HepG2 (cell line): ENCODE measurements around the gene DLX6. TPM values are rescaled to one million over a fixed set of nuclear protein-coding genes. Genes with fewer than 3 reads are reported as not detected.

ENCODE experiments used
- FOSL1 ChIP-seq: sonication (generic); formaldehyde crosslinking; IDR thresholded peaks from 2 replicates; pipeline ENCODE4 v1.9.0; 2021; ENCODE audit warnings: missing genetic modification reagents, borderline replicate concordance
- KLF9 ChIP-seq: IDR thresholded peaks from 2 replicates; pipeline ENCODE4 v1.6.1; 2016; ENCODE audit warnings: low read depth
- KMT2A ChIP-seq: sonication (generic); formaldehyde crosslinking; IDR thresholded peaks from 2 replicates; pipeline ENCODE4 v1.4.0; 2020; ENCODE audit warnings: missing genetic modification reagents
- MAFG ChIP-seq: sonication (generic); formaldehyde crosslinking; IDR thresholded peaks from 2 replicates; pipeline ENCODE4 v1.5.1; 2020; ENCODE audit warnings: mild to moderate bottlenecking, missing genetic modification reagents
- MIER2 ChIP-seq: IDR thresholded peaks from 2 replicates; pipeline ENCODE4 v1.6.1; 2016; ENCODE audit warnings: missing biosample characterization, missing genetic modification reagents
- PTBP1 ChIP-seq: fragments of 200-400 bp; formaldehyde crosslinking; IDR thresholded peaks from 2 replicates; pipeline ENCODE4 v1.6.1; 2018; ENCODE audit warnings: low read length, low read depth; ENCODE audit not compliant: poor library complexity, severe bottlenecking
- RFX5 ChIP-seq: IDR thresholded peaks from 2 replicates; pipeline ENCODE4 v1.6.1; 2011; ENCODE audit warnings: low read depth, low read length, improper control_type of control experiment
- XRCC5 ChIP-seq: fragments of 200-400 bp; formaldehyde crosslinking; optimal IDR thresholded peaks from 2 replicates; pipeline ENCODE3; 2017; ENCODE audit warnings: mild to moderate bottlenecking, low read length
- ZNF33A ChIP-seq: sonication (generic); formaldehyde crosslinking; IDR thresholded peaks from 2 replicates; pipeline ENCODE4 v1.5.1; 2020; ENCODE audit warnings: missing genetic modification reagents, mild to moderate bottlenecking, moderate library complexity, borderline replicate concordance
- ZNF383 ChIP-seq: sonication (generic); formaldehyde crosslinking; IDR thresholded peaks from 2 replicates; pipeline ENCODE4 v1.4.0; 2020; ENCODE audit warnings: missing genetic modification reagents, mild to moderate bottlenecking, borderline replicate concordance
- ZNF567 ChIP-seq: sonication (generic); formaldehyde crosslinking; IDR thresholded peaks from 2 replicates; pipeline ENCODE4 v1.8.1; 2023; ENCODE audit warnings: mild to moderate bottlenecking, missing genetic modification reagents, borderline replicate concordance
- ZNF775 ChIP-seq: sonication (generic); formaldehyde crosslinking; IDR thresholded peaks from 2 replicates; pipeline ENCODE4 v1.4.0; 2020; ENCODE audit warnings: missing genetic modification reagents, mild to moderate bottlenecking, moderate library complexity, borderline replicate concordance
- polyA plus RNA-seq, 8 experiments: library from polyadenylated mRNA; depleted of rRNA in 3 of 8; stranded (reverse) in 7 of 8; unstranded in 1 of 8; fragments of >200 nt; fragmentation: Illumina TruSeq in 4 of 8; extraction: Trizol in 4 of 8; gene quantifications; 2 replicates each; pipeline versions ENCODE4 v1.2.1 to v1.2.3, GENCODE V29; 2011 to 2016; ENCODE audit warnings: low read depth in 4 of 8, missing spikeins in 1 of 8, mixed read lengths in 1 of 8; ENCODE audit not compliant: insufficient read depth in 1 of 8
- total RNA-seq, 5 experiments: library from RNA; depleted of rRNA; stranded (reverse); fragments of >200 nt; fragmentation: Illumina TruSeq; extraction: Trizol; gene quantifications; 2 replicates each; pipeline ENCODE4 v1.2.3, GENCODE V29; 2016; ENCODE audit warnings: low read depth in 1 of 5
- TF ChIP-seq, protein P1 (sequence below): sonication (generic); formaldehyde crosslinking; IDR thresholded peaks from 2 replicates; pipeline ENCODE4 v1.9.0; 2021; ENCODE audit warnings: missing genetic modification reagents, borderline replicate concordance
- TF ChIP-seq, protein P2 (sequence below): sonication (generic); formaldehyde crosslinking; IDR thresholded peaks from 2 replicates; pipeline ENCODE4 v1.5.0; 2020; ENCODE audit warnings: mild to moderate bottlenecking, missing genetic modification reagents
- TF ChIP-seq, protein P3 (sequence below): sonication (generic); formaldehyde crosslinking; IDR thresholded peaks from 2 replicates; pipeline ENCODE4 v1.4.0; 2020; ENCODE audit warnings: missing genetic modification reagents
- TF ChIP-seq, protein P4 (sequence below): sonication (generic); formaldehyde crosslinking; IDR thresholded peaks from 2 replicates; pipeline ENCODE4 v1.4.0; 2020; ENCODE audit warnings: low read depth, mild to moderate bottlenecking, missing genetic modification reagents
- TF ChIP-seq, protein P5 (sequence below): IDR thresholded peaks from 2 replicates; pipeline ENCODE4 v1.6.1; 2018; ENCODE audit warnings: missing genetic modification reagents, mild to moderate bottlenecking, missing compliant biosample characterization

The DLX6 gene
- total and polyA plus RNA-seq, 2 of the 13 experiments (the other 11 are each of a cell fraction or from before 2014, with no cell fraction given), result 3.5 to 5.5 TPM

DNA sequence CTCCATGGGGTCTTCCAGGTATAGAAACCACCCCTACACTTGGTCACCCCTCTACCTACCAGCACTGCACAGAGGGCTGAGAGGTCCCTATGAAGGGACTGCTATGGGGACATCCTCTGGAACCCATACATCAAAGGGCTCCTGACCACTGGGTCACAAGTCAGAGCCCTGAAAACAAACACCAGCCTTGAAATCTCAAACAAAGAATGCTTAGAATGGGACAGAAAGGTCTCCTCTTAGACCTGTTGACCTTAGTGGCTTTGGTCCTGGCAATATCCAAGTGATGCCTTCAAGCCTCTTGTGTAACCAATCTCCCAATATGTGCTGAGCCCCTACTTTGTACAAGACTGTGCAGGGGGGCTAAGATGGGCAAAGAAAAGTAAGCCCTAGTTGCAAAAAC lies 34.6 kb upstream of the DLX6 start (continued):
- TF ChIP-seq, protein P1, sequence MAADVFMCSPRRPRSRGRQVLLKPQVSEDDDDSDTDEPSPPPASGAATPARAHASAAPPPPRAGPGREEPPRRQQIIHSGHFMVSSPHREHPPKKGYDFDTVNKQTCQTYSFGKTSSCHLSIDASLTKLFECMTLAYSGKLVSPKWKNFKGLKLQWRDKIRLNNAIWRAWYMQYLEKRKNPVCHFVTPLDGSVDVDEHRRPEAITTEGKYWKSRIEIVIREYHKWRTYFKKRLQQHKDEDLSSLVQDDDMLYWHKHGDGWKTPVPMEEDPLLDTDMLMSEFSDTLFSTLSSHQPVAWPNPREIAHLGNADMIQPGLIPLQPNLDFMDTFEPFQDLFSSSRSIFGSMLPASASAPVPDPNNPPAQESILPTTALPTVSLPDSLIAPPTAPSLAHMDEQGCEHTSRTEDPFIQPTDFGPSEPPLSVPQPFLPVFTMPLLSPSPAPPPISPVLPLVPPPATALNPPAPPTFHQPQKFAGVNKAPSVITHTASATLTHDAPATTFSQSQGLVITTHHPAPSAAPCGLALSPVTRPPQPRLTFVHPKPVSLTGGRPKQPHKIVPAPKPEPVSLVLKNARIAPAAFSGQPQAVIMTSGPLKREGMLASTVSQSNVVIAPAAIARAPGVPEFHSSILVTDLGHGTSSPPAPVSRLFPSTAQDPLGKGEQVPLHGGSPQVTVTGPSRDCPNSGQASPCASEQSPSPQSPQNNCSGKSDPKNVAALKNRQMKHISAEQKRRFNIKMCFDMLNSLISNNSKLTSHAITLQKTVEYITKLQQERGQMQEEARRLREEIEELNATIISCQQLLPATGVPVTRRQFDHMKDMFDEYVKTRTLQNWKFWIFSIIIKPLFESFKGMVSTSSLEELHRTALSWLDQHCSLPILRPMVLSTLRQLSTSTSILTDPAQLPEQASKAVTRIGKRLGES, result no peak
- TF ChIP-seq MIER2 (CRISPR knock-in tag) (peak; percentile 68), ZNF775 (CRISPR knock-in tag) (no peak), RFX5 (no peak), KMT2A (CRISPR knock-in tag) (no peak), PTBP1 (no peak), ZNF567 (CRISPR knock-in tag) (no peak), XRCC5 (peak; percentile 70), ZNF383 (CRISPR knock-in tag) (no peak), FOSL1 (CRISPR knock-in tag) (no peak), KLF9 (CRISPR knock-in tag) (no peak), MAFG (CRISPR knock-in tag) (no peak), ZNF33A (CRISPR knock-in tag) (no peak)
- TF ChIP-seq, protein P2, sequence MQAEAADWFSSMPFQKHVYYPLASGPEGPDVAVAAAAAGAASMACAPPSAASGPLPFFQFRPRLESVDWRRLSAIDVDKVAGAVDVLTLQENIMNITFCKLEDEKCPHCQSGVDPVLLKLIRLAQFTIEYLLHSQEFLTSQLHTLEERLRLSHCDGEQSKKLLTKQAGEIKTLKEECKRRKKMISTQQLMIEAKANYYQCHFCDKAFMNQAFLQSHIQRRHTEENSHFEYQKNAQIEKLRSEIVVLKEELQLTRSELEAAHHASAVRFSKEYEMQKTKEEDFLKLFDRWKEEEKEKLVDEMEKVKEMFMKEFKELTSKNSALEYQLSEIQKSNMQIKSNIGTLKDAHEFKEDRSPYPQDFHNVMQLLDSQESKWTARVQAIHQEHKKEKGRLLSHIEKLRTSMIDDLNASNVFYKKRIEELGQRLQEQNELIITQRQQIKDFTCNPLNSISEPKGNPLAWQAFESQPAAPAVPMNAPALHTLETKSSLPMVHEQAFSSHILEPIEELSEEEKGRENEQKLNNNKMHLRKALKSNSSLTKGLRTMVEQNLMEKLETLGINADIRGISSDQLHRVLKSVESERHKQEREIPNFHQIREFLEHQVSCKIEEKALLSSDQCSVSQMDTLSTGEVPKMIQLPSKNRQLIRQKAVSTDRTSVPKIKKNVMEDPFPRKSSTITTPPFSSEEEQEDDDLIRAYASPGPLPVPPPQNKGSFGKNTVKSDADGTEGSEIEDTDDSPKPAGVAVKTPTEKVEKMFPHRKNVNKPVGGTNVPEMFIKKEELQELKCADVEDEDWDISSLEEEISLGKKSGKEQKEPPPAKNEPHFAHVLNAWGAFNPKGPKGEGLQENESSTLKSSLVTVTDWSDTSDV, result no peak
- TF ChIP-seq, protein P3, sequence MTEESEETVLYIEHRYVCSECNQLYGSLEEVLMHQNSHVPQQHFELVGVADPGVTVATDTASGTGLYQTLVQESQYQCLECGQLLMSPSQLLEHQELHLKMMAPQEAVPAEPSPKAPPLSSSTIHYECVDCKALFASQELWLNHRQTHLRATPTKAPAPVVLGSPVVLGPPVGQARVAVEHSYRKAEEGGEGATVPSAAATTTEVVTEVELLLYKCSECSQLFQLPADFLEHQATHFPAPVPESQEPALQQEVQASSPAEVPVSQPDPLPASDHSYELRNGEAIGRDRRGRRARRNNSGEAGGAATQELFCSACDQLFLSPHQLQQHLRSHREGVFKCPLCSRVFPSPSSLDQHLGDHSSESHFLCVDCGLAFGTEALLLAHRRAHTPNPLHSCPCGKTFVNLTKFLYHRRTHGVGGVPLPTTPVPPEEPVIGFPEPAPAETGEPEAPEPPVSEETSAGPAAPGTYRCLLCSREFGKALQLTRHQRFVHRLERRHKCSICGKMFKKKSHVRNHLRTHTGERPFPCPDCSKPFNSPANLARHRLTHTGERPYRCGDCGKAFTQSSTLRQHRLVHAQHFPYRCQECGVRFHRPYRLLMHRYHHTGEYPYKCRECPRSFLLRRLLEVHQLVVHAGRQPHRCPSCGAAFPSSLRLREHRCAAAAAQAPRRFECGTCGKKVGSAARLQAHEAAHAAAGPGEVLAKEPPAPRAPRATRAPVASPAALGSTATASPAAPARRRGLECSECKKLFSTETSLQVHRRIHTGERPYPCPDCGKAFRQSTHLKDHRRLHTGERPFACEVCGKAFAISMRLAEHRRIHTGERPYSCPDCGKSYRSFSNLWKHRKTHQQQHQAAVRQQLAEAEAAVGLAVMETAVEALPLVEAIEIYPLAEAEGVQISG (CRISPR knock-in tag), result peak; percentile 48; the same call in 1 of the 2 replicates
- TF ChIP-seq, protein P4, sequence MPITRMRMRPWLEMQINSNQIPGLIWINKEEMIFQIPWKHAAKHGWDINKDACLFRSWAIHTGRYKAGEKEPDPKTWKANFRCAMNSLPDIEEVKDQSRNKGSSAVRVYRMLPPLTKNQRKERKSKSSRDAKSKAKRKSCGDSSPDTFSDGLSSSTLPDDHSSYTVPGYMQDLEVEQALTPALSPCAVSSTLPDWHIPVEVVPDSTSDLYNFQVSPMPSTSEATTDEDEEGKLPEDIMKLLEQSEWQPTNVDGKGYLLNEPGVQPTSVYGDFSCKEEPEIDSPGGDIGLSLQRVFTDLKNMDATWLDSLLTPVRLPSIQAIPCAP (CRISPR knock-in tag), result no peak
- TF ChIP-seq, protein P5, sequence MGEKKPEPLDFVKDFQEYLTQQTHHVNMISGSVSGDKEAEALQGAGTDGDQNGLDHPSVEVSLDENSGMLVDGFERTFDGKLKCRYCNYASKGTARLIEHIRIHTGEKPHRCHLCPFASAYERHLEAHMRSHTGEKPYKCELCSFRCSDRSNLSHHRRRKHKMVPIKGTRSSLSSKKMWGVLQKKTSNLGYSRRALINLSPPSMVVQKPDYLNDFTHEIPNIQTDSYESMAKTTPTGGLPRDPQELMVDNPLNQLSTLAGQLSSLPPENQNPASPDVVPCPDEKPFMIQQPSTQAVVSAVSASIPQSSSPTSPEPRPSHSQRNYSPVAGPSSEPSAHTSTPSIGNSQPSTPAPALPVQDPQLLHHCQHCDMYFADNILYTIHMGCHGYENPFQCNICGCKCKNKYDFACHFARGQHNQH (CRISPR knock-in tag), result peak; percentile 79
